ENCODE data around the gene LHB.

GRCh38 chr19:48970923-48971395, 45.9 kb downstream of the LHB start:
- peak; percentile 87 to 94 (median 89) for TF ChIP-seq CTCF (IDR thresholded peaks at IDR 0.05)
- peak in 1 of 2 donors; percentile 29 for TF ChIP-seq EP300 (IDR thresholded peaks at IDR 0.05)
